GM18502 (cell line): ENCODE data around the gene GPX4.

Experiments used
- ATAC-seq: cut with Tn5 transposase; IDR thresholded peaks from one replicate; pipeline ENCODE4 v1.9.1; 2021; ENCODE audit warnings: mild to moderate bottlenecking; ENCODE audit not compliant: unreplicated experiment, poor library complexity

Gene GPX4

DNA sequence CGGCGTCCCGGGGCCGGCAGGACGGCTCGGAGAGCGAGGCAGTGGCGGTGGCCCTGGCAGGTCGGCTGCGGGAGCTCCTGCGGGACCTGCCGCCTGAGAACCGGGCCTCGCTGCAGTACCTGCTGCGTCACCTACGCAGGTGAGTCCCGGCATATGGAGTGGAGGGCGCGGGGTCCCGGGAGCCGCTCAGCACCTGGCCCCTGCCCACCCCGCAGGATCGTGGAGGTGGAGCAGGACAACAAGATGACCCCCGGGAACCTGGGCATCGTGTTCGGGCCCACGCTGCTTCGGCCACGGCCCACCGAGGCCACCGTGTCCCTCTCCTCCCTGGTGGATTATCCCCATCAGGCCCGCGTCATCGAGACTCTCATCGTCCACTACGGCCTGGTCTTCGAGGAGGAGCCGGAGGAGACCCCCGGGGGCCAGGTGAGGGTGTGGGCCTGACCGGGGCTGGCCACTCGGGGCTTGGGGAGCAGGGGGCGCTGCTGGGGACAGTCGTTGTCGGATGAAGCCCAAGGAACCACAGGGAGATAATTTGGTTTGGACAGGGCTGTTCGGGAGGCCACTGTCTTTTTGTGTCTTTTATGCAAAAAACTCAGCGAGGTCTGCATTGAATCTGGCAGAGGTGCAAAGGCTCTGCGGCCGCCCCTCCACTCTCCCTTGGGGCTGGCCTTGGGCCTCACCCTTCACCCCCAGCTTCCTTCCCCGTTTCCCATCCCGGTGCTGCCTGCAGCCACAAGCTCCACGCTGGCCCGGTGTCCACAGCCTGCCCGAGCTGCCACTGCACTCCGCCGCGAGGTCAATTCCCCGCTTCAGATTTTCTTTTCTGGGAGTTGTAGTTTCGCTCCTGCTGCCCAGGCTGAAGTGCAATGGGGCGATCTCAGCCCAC, 20.6 kb upstream of the GPX4 start:
- no peak for ATAC-seq

DNA sequence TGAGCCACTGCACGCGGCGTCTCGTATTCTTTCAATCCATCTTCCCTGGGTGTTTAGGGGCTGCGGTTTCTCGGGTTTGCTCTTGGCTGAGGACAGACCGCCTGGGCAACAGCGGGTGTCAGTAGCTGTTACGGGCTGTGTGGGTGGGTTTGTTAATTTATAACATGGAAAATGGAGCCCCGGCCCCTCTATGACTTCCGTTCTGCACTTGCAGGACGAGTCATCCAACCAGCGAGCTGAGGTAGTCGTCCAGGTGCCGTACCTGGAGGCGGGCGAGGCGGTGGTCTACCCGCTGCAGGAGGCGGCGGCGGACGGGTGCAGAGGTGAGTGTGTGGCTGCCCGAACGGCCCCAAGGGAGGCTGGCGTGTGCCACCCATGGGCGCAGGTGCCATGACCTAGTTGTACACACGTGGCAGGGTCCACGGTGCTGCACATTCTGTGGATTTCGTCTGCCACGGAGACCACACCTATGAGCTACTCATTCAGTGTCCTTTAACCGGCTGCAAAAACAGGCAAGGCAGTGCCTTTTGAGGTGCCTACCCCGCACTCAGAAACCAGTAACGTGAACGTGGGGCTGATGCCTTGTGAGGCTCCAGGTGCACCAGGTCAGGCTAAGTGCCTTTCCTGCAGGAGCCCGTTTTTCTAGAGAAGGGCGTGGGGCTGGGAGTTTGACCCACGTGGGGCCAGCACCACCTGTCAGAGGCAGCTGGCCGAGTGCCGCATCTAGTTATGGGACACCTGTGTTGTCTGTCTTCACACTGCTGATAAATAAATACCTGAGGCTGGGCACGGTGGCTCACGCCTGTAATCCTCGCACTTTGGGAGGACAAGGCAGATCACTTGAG, 19.5 kb upstream of the GPX4 start:
- ATAC-seq, result no peak

GRCh38 chr19:1085053-1085658, 18.6 kb upstream of the GPX4 start:
- ATAC-seq, result no peak

DNA sequence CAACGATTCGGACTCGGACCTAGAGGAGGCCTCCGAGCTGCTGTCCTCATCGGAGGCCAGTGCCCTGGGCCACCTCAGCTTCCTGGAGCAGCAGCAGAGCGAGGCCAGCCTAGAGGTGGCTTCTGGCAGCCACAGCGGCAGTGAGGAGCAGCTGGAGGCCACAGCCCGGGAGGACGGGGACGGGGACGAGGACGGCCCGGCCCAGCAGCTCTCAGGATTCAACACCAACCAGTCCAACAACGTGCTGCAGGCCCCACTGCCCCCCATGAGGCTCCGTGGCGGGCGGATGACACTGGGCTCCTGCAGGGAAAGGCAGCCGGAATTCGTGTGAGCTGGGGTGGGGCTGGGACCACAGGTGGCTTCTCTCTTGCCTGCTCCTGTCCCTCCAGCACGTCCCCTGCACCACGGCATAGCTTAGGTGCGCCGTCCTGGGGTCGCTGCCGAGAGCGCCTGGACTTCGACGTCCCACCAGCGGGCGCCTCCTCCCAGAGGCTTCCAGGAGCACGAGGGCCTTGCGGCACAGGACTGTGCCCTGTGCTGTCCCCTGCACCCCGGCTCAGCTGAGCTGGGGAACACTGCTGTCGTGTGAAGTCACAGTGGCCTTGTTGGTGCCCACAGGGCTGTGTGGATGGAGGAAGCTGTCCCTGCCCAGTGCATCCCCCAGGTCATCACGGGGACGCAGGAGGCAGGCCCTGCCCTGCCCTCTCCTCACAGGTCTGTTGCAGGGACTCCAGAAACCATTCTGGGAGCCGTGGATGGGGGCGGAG, 17.9 kb upstream of the GPX4 start:
- no peak for ATAC-seq

- no peak for ATAC-seq
Observed at GRCh38 chr19:1086613-1087012, 17.2 kb upstream of the GPX4 start.

GRCh38 chr19:1087813-1088415, 15.9 kb upstream of the GPX4 start:
- no peak for ATAC-seq

DNA sequence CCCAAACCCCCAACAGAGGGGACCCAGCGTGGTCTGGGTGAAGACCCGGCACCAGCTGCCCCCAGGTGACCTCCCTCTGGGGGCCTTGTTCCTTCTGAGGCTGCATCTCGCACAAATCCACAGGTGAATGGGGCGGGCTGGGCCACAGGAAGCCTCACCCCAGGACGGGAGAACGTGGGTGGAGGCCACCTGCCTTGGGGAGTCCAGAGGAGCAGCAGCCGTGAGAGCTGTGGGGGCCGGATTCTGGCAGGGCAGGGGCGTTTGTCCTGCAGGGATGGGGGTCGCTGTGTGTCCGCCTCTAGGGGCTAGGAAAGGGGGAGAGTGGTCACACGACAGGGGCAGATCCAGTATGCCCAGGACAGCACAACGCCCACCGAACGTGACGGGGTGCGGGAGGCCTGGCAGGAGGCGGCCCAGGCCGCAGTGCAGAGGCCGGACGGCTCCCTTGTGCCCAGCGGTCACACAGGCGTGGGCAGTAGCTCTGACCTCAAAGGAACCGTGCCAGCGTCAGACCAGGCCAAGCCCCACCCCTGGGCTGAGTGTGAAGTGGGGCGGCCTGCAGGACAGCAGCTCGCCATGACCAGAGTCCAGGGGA, 15.3 kb upstream of the GPX4 start:
- ATAC-seq, result no peak

DNA sequence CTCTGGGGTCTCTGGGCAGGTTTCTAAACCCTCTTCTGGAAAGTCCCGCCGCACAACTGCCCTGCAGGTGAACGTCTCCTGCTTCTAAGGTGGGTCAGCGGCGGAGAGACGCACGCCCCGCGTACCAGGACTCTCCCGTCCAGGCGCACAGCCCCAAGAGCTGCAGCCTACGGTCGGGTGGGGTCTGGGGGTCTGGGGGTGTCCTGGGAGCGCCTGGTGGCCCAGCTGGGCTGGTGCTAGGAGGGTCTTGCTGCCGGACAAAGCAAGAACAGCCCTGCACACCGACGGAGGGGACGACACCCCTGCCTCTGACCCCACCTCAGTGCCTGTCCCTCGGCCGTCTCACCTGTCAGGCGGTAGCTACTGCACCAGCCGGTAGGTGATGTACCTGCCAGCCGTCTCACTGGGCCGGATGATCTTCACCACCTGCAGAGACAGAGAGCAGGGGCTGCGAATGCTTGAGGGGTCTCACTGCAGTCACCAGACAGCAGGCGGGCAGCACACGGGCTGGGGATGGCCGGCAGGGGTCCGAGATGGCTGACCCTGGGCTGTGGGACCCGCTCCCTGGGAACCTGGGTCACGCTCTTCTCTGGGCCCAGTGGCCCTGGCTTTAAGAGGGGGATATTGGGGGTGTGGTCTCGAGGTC, 14.5 kb upstream of the GPX4 start:
- ATAC-seq, result no peak

GRCh38 chr19:1089891-1090290, 13.9 kb upstream of the GPX4 start:
- no peak for ATAC-seq

DNA sequence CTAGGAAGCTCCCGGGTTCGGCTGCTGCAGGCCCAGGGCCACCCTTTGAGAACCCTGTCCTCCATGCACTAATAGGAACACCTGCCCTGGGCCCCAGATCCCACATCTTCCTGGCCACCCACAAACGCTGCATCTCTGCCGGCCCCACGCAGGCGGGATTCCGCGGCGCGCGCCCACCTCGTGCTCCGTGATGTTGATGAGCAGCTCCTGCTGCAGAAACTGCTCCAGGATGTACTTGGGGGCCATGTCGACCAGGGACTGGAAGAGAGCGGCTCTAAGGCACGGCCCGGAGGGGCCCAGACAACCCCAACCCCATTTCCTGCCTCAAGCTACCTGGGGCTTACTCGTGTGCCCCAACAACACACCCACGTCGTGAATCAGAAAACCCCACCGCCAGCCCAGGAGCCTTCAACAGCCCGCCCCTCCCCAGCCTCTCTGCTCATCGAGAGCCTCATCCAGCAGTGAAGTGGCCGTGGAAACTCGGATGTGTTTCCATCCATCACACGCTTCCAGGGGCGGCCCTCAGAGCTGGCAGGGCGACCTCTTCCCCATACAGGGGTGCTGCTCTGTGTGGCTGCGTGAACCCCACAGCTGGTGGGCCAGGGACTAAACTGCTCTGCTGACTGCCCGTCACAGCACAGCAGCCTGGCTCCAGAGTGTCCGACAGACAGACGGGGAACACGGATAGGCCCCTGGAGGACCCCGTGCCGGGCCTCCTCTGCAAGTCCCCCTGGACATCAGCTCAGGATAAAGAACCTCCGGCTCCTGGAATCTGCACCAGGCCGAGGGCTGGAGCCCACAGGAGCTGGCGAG, 12.9 kb upstream of the GPX4 start:
- no peak for ATAC-seq

GRCh38 chr19:1091544-1092175, 12.1 kb upstream of the GPX4 start:
- ATAC-seq, result no peak

DNA sequence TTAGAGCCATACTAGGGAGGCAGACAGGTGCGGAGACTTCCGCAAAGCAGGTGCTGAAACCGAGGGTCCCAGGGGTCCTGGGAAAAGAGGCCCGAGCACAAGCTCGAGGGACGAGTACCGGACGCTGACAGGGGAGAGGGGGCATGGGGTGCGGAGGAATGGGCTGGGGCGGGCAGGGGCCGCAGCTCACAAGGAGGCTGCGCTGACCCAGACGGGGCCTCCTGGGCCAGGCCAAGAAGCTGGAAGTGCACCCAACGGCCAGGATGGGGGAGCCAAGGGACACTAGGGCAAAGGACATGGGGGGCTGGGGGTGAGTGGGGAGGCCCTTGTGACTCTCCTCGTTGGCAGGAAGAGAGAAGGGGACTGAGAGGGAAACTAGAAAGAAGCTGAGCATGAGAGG, 10.5 kb upstream of the GPX4 start:
- no peak for ATAC-seq

DNA sequence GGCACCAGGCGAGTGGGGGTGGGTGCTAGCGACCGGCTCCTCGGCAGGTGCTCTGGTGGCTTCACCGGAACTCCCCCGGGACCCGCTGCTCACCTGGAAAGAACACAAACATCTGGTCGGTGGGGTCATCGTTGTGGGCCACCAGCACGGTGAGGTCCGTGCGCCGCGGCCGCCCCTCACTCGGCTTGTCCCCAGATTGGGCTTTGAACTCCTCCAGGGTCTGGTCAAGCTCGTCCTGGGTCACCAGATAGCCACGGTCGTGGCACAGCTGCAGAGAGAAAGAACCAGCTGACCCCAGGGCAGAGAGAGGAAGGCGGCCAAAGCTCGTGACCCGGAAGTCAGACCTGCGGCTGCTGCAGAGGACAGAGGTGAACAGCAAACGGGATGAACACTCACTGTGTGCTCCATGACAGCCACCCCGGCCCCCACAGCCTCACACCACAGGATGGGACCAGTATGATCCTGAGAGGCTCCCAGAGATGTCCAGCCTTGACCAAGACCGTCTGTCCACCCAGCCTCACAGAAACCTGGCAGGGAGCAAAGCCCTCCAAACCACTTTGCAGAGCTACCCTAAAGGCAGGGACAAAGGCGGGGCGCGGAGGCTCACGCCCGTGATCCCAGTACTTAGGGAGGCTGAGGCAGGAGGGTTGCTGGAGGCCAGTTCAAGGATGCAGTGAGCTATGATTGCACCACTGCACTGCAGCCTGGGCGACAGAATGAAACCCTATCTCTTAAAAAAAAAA, 9.8 kb upstream of the GPX4 start:
- no peak for ATAC-seq

GRCh38 chr19:1094655-1094977, 9.2 kb upstream of the GPX4 start:
- ATAC-seq, result peak; percentile 2

DNA sequence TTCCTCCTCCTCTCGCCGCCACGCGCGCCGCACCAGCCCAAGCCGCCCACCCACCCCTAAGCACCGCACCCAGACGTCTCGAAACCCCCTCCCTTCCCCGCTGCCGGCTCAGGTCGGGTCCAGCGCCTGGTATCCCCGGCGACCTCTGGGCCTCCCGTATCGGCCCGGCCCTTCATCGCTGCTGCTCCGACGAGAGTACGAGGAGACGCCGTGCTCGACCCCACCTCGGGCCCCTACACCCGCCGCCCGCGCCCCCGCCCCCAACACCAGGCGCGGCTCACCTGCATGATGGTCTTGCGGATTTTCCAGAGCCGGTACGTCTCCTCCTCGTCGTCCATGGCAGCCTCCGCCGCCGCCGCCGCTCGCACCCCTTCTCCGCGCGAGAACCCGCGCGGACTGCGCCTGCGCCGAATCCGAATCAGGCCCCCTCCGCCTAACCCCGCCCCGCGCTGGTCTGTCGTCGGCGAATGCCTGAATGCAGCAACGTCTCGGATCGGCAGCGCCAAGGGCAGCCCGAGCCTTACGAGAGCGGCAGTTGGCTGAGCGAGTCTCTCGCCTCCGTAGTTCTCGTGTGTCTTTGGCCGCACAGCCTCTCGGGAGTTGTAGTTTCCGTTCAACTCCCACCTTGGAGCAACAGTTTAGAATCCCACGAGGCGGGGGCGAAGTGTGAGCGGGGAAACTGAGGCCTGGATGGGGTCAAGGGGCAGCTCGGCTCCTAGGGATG, 8.7 kb upstream of the GPX4 start, which contains the start of gene POLR2E:
Gene POLR2E, minus strand, starts transcription at position 398 of the 724 bp plus-strand sequence. Its CDS starts 60 bp downstream, at position 338.
- ATAC-seq, result peak; percentile 77

- no peak for ATAC-seq
Observed at GRCh38 chr19:1097810-1098176, 6.0 kb upstream of the GPX4 start.
